HEK293 (cell line): ENCODE data around the gene SPTBN1.

Experiments used
- CTCF ChIA-PET: fragments of 350-600 bp; formaldehyde crosslinking; extraction: SDS; loops from one replicate; lab custom pipeline; 2021; ENCODE audit warnings: antibody characterized with exemption; lab: Yijun Ruan, JAX
- POLR2A ChIA-PET: fragments of 300-600 bp; formaldehyde crosslinking; extraction: SDS; loops from one replicate; lab custom pipeline; 2020; ENCODE audit warnings: antibody characterized with exemption, inconsistent platforms; lab: Yijun Ruan, JAX
- H3K27ac ChIP-seq: fragments of 200-500 bp; sonication (Bioruptor generic); 2 replicates; pipeline ENCODE4 v1.5.1; 2014; ENCODE audit warnings: low read depth, low read length, control low read depth, inconsistent platforms; ENCODE audit errors: extremely low read depth
- H3K36me3 ChIP-seq, 2 experiments: fragments of 200-500 bp in 1 of 2; sonication (Bioruptor generic) in 1 of 2; 1 replicate in 1 of 2; 2 replicates in 1 of 2; pipeline ENCODE4 v1.5.1; 2014 to 2017; ENCODE audit warnings: inconsistent platforms in 2 of 2, low read length in 2 of 2; ENCODE audit not compliant: control insufficient read depth in 2 of 2, insufficient read depth in 1 of 2
- H3K4me1 ChIP-seq: fragments of 200-500 bp; sonication (Bioruptor generic); 2 replicates; pipeline ENCODE4 v1.5.1; 2014; ENCODE audit warnings: mild to moderate bottlenecking, low read length, inconsistent platforms; ENCODE audit not compliant: control insufficient read depth, insufficient read depth
- H3K4me3 ChIP-seq: 2 replicates; pipeline ENCODE4 v1.5.1; 2011; ENCODE audit warnings: low read depth, mild to moderate bottlenecking, control low read depth, low read length, moderate library complexity
- H3K9me3 ChIP-seq: fragments of 200-500 bp; sonication (Bioruptor generic); 2 replicates; pipeline ENCODE4 v1.5.1; 2014; ENCODE audit warnings: low read depth, low read length, inconsistent platforms; ENCODE audit not compliant: control insufficient read depth, insufficient read depth
- HIC1 ChIP-seq: fragments of 450-650 bp; formaldehyde crosslinking; IDR thresholded peaks from 2 replicates; pipeline ENCODE4 v1.5.1; 2016; ENCODE audit warnings: missing biosample characterization, missing genetic modification characterization
- HOXD13 ChIP-seq: sonication (generic); formaldehyde crosslinking; IDR thresholded peaks from 2 replicates; pipeline ENCODE4 v1.8.0; 2022; ENCODE audit warnings: missing genetic modification reagents, borderline replicate concordance
- KLF8 ChIP-seq: fragments of 450-650 bp; formaldehyde crosslinking; IDR thresholded peaks from 2 replicates; pipeline ENCODE4 v1.5.1; 2016; ENCODE audit warnings: missing biosample characterization, missing genetic modification characterization
- PRDM6 ChIP-seq: fragments of 450-650 bp; formaldehyde crosslinking; IDR thresholded peaks from 2 replicates; pipeline ENCODE4 v1.5.1; 2017; ENCODE audit warnings: missing biosample characterization, missing genetic modification characterization
- SCRT2 ChIP-seq: fragments of 450-650 bp; formaldehyde crosslinking; IDR thresholded peaks from 2 replicates; pipeline ENCODE4 v1.5.1; 2016; ENCODE audit warnings: missing biosample characterization, missing genetic modification characterization
- TSHZ1 ChIP-seq: fragments of 450-650 bp; formaldehyde crosslinking; IDR thresholded peaks from 2 replicates; pipeline ENCODE4 v1.5.1; 2016; ENCODE audit warnings: missing biosample characterization, missing genetic modification characterization, borderline replicate concordance
- ZBTB11 ChIP-seq: fragments of 450-650 bp; formaldehyde crosslinking; conservative IDR thresholded peaks from 2 replicates; pipeline ENCODE4 v1.5.1; 2016; ENCODE audit warnings: low read depth, missing biosample characterization, missing genetic modification characterization
- ZNF114 ChIP-seq: fragments of 450-650 bp; formaldehyde crosslinking; IDR thresholded peaks from 2 replicates; pipeline ENCODE4 v1.5.0; 2017; ENCODE audit warnings: missing biosample characterization, missing genetic modification characterization
- ZNF24 ChIP-seq: fragments of 450-650 bp; formaldehyde crosslinking; IDR thresholded peaks from 2 replicates; pipeline ENCODE4 v1.5.1; 2016; ENCODE audit warnings: missing biosample characterization, missing genetic modification characterization
- ZNF26 ChIP-seq: fragments of 450-650 bp; formaldehyde crosslinking; IDR thresholded peaks from 2 replicates; pipeline ENCODE4 v1.5.1; 2016; ENCODE audit warnings: missing biosample characterization, missing genetic modification characterization
- ZNF433 ChIP-seq: fragments of 450-650 bp; formaldehyde crosslinking; IDR thresholded peaks from 2 replicates; pipeline ENCODE4 v1.5.1; 2016; ENCODE audit warnings: missing biosample characterization, missing genetic modification characterization, low read depth
- ZNF549 ChIP-seq: fragments of 450-650 bp; IDR thresholded peaks from 2 replicates; pipeline ENCODE4 v1.5.1; 2018; ENCODE audit warnings: missing biosample characterization, missing genetic modification characterization, mild to moderate bottlenecking, inconsistent platforms, moderate library complexity
- ZNF670 ChIP-seq: fragments of 450-650 bp; formaldehyde crosslinking; IDR thresholded peaks from 2 replicates; pipeline ENCODE4 v1.5.1; 2016; ENCODE audit warnings: missing biosample characterization, missing genetic modification characterization, low read depth
- ZNF677 ChIP-seq: fragments of 450-650 bp; IDR thresholded peaks from 2 replicates; pipeline ENCODE4 v1.5.0; 2018; ENCODE audit warnings: missing biosample characterization, mild to moderate bottlenecking, missing genetic modification characterization, moderate library complexity
- ZNF792 ChIP-seq: fragments of 450-650 bp; formaldehyde crosslinking; IDR thresholded peaks from 2 replicates; pipeline ENCODE4 v1.5.1; 2016; ENCODE audit warnings: missing biosample characterization, missing genetic modification characterization
- TF ChIP-seq, protein P1 (sequence below): fragments of 450-650 bp; formaldehyde crosslinking; IDR thresholded peaks from 2 replicates; pipeline ENCODE4 v1.5.1; 2016; ENCODE audit warnings: missing biosample characterization, missing genetic modification characterization

The SPTBN1 gene

GRCh38 chr2:54618646-54619565, 162.8 kb downstream of the SPTBN1 start:
- Histone ChIP-seq H3K4me3 (no peak overlapping the region), H3K4me1 (no peaks in the 10 kb centered on the region), H3K27ac (no peak overlapping the region), H3K9me3 (no peaks in the 10 kb centered on the region), H3K36me3 (peaks cover 12 to 90% of the 10 kb centered on the region in 2 experiments)
- CTCF ChIA-PET, result interaction anchor here (0.6 to 1.0 kb wide), 3 partner anchors 47 to 625 kb away, joined by 3 to 5 read pairs (median 3); no protein-coding TSS in a partner anchor
- POLR2A ChIA-PET, result no interaction called here
- TF ChIP-seq ZNF792 (tag by site-specific recombination) (no peak), ZNF433 (no peak), ZNF24 (no peak), TSHZ1 (no peak), PRDM6 (tag by site-specific recombination) (no peak), HIC1 (no peak), SCRT2 (tag by site-specific recombination) (no peak)

- H3K36me3 ChIP-seq, result peaks cover 19 to 95% of the 10 kb centered on the region in 2 experiments
- H3K27ac ChIP-seq, result no peak overlapping the region
- POLR2A ChIA-PET, result no interaction called here
- H3K9me3 ChIP-seq, result no peaks in the 10 kb centered on the region
- no peaks in the 10 kb centered on the region for H3K4me1 ChIP-seq
- CTCF ChIA-PET, result interaction anchor here (0.7 to 1.0 kb wide), 2 partner anchors 46 to 624 kb away, joined by 3 to 5 read pairs; no protein-coding TSS in a partner anchor
- no peak overlapping the region for H3K4me3 ChIP-seq
- TF ChIP-seq KLF8 (tag by site-specific recombination) (no peak), ZBTB11 (tag by site-specific recombination) (no peak), HIC1 (no peak), ZNF114 (tag by site-specific recombination) (no peak), ZNF677 (tag by site-specific recombination) (no peak), HOXD13 (CRISPR knock-in tag) (no peak), ZNF26 (tag by site-specific recombination) (no peak), ZNF549 (no peak), ZNF670 (tag by site-specific recombination) (no peak)
- TF ChIP-seq, protein P1, sequence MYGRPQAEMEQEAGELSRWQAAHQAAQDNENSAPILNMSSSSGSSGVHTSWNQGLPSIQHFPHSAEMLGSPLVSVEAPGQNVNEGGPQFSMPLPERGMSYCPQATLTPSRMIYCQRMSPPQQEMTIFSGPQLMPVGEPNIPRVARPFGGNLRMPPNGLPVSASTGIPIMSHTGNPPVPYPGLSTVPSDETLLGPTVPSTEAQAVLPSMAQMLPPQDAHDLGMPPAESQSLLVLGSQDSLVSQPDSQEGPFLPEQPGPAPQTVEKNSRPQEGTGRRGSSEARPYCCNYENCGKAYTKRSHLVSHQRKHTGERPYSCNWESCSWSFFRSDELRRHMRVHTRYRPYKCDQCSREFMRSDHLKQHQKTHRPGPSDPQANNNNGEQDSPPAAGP, result no peak
Measured at GRCh38 chr2:54619660-54620231, 163.6 kb downstream of the SPTBN1 start.
